KMS-11 (cell line): ENCODE results near the gene LGALS3.

Source experiments
- H2AFZ ChIP-seq: fragments of 200-600 bp; sonication (generic); 2 replicates; pipeline ENCODE4 v1.6.1; 2016; ENCODE audit warnings: antibody characterized with exemption, mixed run types, low read depth
- H3K27ac ChIP-seq: fragments of 200-600 bp; sonication (generic); 2 replicates; pipeline ENCODE4 v1.6.1; 2016; ENCODE audit warnings: mild to moderate bottlenecking, mixed run types
- H3K27me3 ChIP-seq: fragments of 200-600 bp; sonication (generic); 2 replicates; pipeline ENCODE4 v1.6.1; 2017; ENCODE audit warnings: mild to moderate bottlenecking, low read depth, mixed run types, moderate library complexity; ENCODE audit not compliant: insufficient read depth
- H3K36me3 ChIP-seq: fragments of 200-600 bp; sonication (generic); 2 replicates; pipeline ENCODE4 v1.6.1; 2017; ENCODE audit warnings: mild to moderate bottlenecking, mixed run types; ENCODE audit not compliant: insufficient read depth
- H3K4me1 ChIP-seq: fragments of 200-600 bp; sonication (generic); 2 replicates; pipeline ENCODE4 v1.6.1; 2016; ENCODE audit warnings: mild to moderate bottlenecking, low read depth, mixed run types; ENCODE audit not compliant: poor library complexity, severe bottlenecking
- H3K4me2 ChIP-seq: fragments of 200-600 bp; sonication (generic); 2 replicates; pipeline ENCODE4 v1.7.0; 2016; ENCODE audit warnings: mild to moderate bottlenecking, mixed run types
- H3K4me3 ChIP-seq: fragments of 200-600 bp; sonication (generic); IDR thresholded peaks from 2 replicates; pipeline ENCODE4 v1.6.1; 2017; ENCODE audit warnings: low read depth, low read length, mixed read lengths; ENCODE audit not compliant: insufficient read depth
- H3K79me2 ChIP-seq: fragments of 200-600 bp; sonication (generic); 2 replicates; pipeline ENCODE4 v1.6.1; 2016; ENCODE audit warnings: low read depth, mixed run types; ENCODE audit not compliant: insufficient read depth
- H3K9ac ChIP-seq: fragments of 200-600 bp; sonication (generic); 2 replicates; pipeline ENCODE4 v1.6.1; 2016; ENCODE audit warnings: mild to moderate bottlenecking, mixed run types
- H4K20me1 ChIP-seq: fragments of 200-600 bp; sonication (generic); 2 replicates; pipeline ENCODE4 v1.6.1; 2016; ENCODE audit warnings: mild to moderate bottlenecking, mixed run types; ENCODE audit not compliant: insufficient read depth
- CTCF ChIP-seq: fragments of 200-600 bp; sonication (generic); conservative IDR thresholded peaks from 2 replicates; pipeline ENCODE4 v1.6.1; 2017; ENCODE audit warnings: low read depth, mild to moderate bottlenecking, antibody characterized with exemption, low read length, moderate library complexity, mixed read lengths

Gene LGALS3

GRCh38 chr14:55160989-55161388, 31.9 kb downstream of the LGALS3 start:
- Histone ChIP-seq H3K27me3 (no peaks in the 10 kb centered on the region), H3K79me2 (no peaks in the 10 kb centered on the region), H3K4me2 (no peak overlapping the region), H3K4me1 (peaks cover 14% of the 10 kb centered on the region), H3K36me3 (no peaks in the 10 kb centered on the region), H2AFZ (no peak overlapping the region), H3K9ac (no peak overlapping the region), H3K27ac (no peak overlapping the region), H4K20me1 (no peaks in the 10 kb centered on the region), H3K4me3 (no peak overlapping the region)
- peak; percentile 49 for TF ChIP-seq CTCF

GRCh38 chr14:55170526-55170925, 41.5 kb downstream of the LGALS3 start:
- Histone ChIP-seq H3K9ac (no peak overlapping the region), H3K79me2 (no peaks in the 10 kb centered on the region), H3K36me3 (no peaks in the 10 kb centered on the region), H3K4me2 (no peak overlapping the region), H4K20me1 (no peaks in the 10 kb centered on the region), H3K27ac (no peak overlapping the region), H3K4me1 (no peaks in the 10 kb centered on the region), H3K4me3 (no peak overlapping the region), H2AFZ (no peak overlapping the region), H3K27me3 (no peaks in the 10 kb centered on the region)
- TF ChIP-seq CTCF = no peak

- TF ChIP-seq CTCF = no peak
- Histone ChIP-seq H3K4me1 (no peaks in the 10 kb centered on the region), H3K9ac (no peak overlapping the region), H3K27ac (no peak overlapping the region), H3K4me3 (no peak overlapping the region), H4K20me1 (no peaks in the 10 kb centered on the region), H3K4me2 (no peak overlapping the region), H3K79me2 (no peaks in the 10 kb centered on the region), H2AFZ (no peak overlapping the region), H3K36me3 (no peaks in the 10 kb centered on the region; the same call in 1 of the 2 replicates), H3K27me3 (no peaks in the 10 kb centered on the region)
Observed at GRCh38 chr14:55180006-55180405, 51.0 kb downstream of the LGALS3 start.

GRCh38 chr14:55180434-55180833, 51.4 kb downstream of the LGALS3 start:
- no peak for TF ChIP-seq CTCF
- Histone ChIP-seq H3K36me3 (no peaks in the 10 kb centered on the region; the same call in 1 of the 2 replicates), H3K9ac (no peak overlapping the region), H3K4me1 (no peaks in the 10 kb centered on the region), H3K79me2 (no peaks in the 10 kb centered on the region), H3K4me3 (no peak overlapping the region), H2AFZ (no peak overlapping the region), H3K27me3 (no peaks in the 10 kb centered on the region), H3K4me2 (no peak overlapping the region), H3K27ac (no peak overlapping the region), H4K20me1 (no peaks in the 10 kb centered on the region)
